ENCODE measurements around the gene KIF26A.

DNA sequence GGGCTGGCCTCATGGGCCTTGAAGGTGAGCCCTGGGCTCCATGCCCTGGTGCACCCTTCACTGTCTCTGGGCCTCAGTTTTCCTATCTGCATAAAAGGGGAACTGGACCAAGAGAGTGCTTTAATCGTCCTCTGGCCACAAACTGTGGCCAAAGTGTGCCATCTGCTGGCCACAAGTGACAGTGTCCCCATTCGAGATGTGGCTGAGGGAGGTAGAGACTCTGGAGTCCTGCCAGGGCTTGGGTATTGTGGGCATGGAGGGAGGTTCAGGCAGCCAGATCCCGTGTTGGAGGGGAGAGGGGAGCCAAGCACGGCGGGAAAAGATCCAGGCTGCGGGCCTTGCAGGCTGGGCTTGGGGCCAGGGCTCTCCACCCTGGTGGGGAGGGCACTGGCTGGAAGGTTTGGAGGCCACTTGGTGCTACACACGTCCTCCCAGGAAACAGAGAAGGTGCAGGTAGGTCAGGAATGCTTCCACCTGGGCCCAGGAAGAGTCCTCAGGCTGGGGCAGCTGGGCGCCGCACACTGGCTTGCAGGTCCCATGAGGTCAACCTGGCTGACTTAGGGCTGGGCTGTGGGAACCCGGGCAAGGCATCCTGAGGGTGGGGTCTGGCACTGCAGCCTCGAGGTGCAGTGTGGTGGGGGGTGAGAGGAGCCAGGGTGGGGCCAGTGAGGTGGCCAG, 7.3 kb upstream of the KIF26A start:
- TF ChIP-seq, protein P1, sequence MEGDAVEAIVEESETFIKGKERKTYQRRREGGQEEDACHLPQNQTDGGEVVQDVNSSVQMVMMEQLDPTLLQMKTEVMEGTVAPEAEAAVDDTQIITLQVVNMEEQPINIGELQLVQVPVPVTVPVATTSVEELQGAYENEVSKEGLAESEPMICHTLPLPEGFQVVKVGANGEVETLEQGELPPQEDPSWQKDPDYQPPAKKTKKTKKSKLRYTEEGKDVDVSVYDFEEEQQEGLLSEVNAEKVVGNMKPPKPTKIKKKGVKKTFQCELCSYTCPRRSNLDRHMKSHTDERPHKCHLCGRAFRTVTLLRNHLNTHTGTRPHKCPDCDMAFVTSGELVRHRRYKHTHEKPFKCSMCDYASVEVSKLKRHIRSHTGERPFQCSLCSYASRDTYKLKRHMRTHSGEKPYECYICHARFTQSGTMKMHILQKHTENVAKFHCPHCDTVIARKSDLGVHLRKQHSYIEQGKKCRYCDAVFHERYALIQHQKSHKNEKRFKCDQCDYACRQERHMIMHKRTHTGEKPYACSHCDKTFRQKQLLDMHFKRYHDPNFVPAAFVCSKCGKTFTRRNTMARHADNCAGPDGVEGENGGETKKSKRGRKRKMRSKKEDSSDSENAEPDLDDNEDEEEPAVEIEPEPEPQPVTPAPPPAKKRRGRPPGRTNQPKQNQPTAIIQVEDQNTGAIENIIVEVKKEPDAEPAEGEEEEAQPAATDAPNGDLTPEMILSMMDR (IDR thresholded peaks at IDR 0.05): peak in 6 of 7 experiments; percentile 32 to 92 (median 63)
- no peak for TF ChIP-seq EP300 (IDR thresholded peaks at IDR 0.05)
- TF ChIP-seq POLR2AphosphoS5 (IDR thresholded peaks at IDR 0.05): peak in 1 of 3 donors; percentile 51

Measured in stomach (tissue), 4 donors.